Measurements from ENCODE around the gene RNF126.

The RNF126 gene

DNA sequence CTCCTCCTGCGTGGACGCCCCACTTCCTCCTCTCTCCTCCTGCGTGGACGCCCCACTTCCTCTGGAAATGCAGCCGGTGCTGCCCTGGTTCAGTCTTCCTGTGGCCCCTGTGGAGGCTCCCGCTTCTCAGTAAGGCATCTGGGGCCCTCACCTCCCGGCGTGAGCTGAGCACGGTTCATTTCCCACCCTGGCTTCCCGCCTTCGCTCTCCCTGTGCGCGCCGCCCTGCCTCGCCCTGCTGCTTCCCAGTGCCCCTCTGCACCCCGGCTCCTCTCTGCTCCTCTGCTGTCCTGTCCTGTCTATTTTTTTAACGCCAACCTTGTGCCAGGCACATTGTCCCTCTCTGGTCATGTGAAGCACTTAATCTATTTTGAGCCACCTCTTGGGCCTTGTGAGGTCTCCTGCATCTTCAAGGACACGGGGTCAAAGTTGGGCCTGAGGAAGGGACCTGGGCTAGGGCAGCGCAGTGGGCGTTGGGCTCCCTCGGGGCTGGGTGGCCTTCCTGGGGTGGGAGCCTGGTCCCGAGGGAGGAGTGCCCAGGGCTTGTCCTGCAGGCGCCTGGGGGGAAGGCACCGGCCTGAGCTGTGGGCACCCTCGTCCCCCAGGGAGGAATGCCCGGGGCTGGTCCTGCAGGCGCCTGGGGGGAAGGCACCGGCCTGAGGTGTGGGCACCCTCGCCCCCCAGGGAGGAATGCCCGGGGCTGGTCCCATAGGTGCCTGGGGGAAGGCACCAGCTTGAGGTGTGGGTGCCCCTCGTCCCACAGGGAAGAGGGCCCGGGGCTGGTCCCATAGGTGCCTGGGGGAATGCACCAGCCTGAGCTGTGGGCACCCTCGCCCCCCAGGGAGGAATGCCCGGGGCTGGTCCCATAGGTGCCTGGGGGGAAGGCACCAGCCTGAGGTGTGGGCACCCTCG lies 60.4 kb downstream of the RNF126 start:
- TF ChIP-seq TAF1 (IDR thresholded peaks at IDR 0.05; ENCODE audit: low read depth, low read length) (no peak), POLR2A (IDR thresholded peaks at IDR 0.05; ENCODE audit: low read depth, low read length) (no peak), POU2F2 (IDR thresholded peaks at IDR 0.05; ENCODE audit: low read depth, low read length) (no peak), SPI1 (IDR thresholded peaks at IDR 0.05; ENCODE audit: low read depth, low read length) (no peak), POLR2AphosphoS5 (IDR thresholded peaks at IDR 0.05; ENCODE audit: low read depth, low read length) (no peak), PAX5 (IDR thresholded peaks at IDR 0.05; ENCODE audit: insufficient read depth, low read length, severe bottlenecking) (no peak)
- no peak for FAIRE-seq
- DNase-seq (ENCODE audit: insufficient read length, low spot score), result no peak

DNA sequence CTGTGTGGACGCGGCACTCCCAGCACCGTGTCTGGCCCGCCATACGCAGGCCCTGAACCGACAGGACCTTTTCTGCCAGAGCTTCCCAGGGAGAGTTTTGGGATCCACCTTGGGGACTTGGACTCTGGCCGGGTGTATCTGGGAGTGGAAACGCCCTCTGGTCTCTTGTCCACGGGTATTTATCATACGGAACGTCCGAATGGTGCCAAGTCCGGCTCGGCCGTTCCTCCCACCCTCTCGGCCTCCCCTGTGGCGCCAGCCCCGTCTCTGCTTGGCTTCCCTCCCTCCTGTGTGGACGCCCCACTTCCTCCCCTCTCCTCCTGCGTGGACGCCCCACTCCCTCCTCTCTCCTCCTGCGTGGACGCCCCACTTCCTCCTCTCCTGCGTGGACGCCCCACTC lies 61.2 kb downstream of the RNF126 start:
- no peak for DNase-seq (ENCODE audit: insufficient read length, low spot score)
- TF ChIP-seq TAF1 (IDR thresholded peaks at IDR 0.05; ENCODE audit: low read depth, low read length) (no peak), POLR2AphosphoS5 (IDR thresholded peaks at IDR 0.05; ENCODE audit: low read depth, low read length) (no peak), PAX5 (IDR thresholded peaks at IDR 0.05; ENCODE audit: insufficient read depth, low read length, severe bottlenecking) (no peak), POU2F2 (IDR thresholded peaks at IDR 0.05; ENCODE audit: low read depth, low read length) (no peak), SPI1 (IDR thresholded peaks at IDR 0.05; ENCODE audit: low read depth, low read length) (no peak), POLR2A (IDR thresholded peaks at IDR 0.05; ENCODE audit: low read depth, low read length) (no peak)
- FAIRE-seq, result no peak

DNA sequence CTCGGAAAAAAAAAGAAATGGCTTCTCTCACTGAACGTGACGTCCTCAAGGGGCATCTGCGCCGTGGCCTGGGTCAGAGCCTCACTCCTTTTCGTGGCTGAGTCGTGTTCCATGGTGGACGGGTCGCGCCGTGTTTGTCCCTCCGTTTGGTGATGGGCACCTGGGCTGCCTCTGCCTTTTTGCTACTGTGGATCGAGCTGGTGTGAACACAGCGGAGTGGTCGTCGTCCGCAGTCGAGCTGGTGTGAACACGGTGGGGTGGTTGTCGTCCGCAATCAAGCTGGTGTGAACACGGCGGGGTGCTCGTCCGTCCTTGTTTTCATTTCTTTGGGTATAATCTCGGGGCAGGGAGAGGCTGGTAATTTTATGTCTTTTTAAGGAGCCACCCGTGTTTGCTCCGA lies 61.7 kb downstream of the RNF126 start:
- FAIRE-seq (no peak), DNase-seq (ENCODE audit: insufficient read length, low spot score) (no peak)
- TF ChIP-seq SPI1 (IDR thresholded peaks at IDR 0.05; ENCODE audit: low read depth, low read length), result no peak
- no peak for TF ChIP-seq TAF1 (IDR thresholded peaks at IDR 0.05; ENCODE audit: low read depth, low read length)
- no peak for TF ChIP-seq POU2F2 (IDR thresholded peaks at IDR 0.05; ENCODE audit: low read depth, low read length)
- TF ChIP-seq POLR2A (IDR thresholded peaks at IDR 0.05; ENCODE audit: low read depth, low read length), result no peak
- TF ChIP-seq POLR2AphosphoS5 (IDR thresholded peaks at IDR 0.05; ENCODE audit: low read depth, low read length), result no peak
- TF ChIP-seq PAX5 (IDR thresholded peaks at IDR 0.05; ENCODE audit: insufficient read depth, low read length, severe bottlenecking), result no peak
